ENCODE measurements around the gene VPS37B.

DNA sequence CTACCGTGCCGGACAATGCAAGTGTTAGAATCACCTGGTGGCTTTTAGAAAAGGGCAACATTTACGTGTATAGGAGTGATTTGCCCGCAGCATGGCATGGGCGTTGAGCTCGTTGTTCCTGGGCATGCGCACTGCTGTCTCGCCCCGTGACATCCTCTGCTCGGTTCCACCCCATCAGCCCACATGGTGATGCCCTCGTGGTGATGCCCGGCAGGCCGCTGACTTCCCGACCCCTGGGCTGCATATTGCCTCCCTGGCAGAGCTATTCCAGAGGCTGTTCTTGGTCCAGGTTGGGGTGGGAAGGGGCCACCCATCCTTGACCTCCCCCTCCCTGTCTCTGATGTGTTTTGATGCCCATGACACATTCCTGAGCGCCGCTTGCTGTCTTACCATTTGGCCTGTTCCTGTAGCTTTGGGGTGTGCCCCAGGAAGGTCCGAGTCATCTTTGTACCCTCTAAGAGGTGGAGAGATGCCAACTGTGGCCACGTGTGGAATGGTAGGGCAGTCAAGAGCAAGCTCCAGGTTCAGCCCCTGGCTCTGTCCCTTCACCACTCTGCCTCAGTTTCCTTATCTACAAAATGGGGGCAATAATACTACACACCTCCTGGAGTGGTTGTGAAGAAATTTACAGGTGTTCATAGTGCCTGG is 55.9 kb downstream of the VPS37B start:
- TF ChIP-seq ZFP30 (CRISPR knock-in tag; IDR thresholded peaks at IDR 0.05) (no peak), ARNTL (CRISPR knock-in tag; IDR thresholded peaks at IDR 0.05; ENCODE audit: borderline replicate concordance, low read depth) (no peak), TCF4 (CRISPR knock-in tag; IDR thresholded peaks at IDR 0.05; ENCODE audit: borderline replicate concordance) (no peak), RARB (CRISPR knock-in tag; IDR thresholded peaks at IDR 0.05) (no peak), OSR1 (CRISPR knock-in tag; IDR thresholded peaks at IDR 0.05) (no peak), ZFP3 (CRISPR knock-in tag; IDR thresholded peaks at IDR 0.05) (no peak)
- TF ChIP-seq, protein P1, sequence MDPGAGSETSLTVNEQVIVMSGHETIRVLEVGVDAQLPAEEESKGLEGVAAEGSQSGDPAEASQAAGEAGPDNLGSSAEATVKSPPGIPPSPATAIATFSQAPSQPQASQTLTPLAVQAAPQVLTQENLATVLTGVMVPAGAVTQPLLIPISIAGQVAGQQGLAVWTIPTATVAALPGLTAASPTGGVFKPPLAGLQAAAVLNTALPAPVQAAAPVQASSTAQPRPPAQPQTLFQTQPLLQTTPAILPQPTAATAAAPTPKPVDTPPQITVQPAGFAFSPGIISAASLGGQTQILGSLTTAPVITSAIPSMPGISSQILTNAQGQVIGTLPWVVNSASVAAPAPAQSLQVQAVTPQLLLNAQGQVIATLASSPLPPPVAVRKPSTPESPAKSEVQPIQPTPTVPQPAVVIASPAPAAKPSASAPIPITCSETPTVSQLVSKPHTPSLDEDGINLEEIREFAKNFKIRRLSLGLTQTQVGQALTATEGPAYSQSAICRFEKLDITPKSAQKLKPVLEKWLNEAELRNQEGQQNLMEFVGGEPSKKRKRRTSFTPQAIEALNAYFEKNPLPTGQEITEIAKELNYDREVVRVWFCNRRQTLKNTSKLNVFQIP (CRISPR knock-in tag; IDR thresholded peaks at IDR 0.05; ENCODE audit: borderline replicate concordance, low read depth): no peak
- TF ChIP-seq, protein P2, sequence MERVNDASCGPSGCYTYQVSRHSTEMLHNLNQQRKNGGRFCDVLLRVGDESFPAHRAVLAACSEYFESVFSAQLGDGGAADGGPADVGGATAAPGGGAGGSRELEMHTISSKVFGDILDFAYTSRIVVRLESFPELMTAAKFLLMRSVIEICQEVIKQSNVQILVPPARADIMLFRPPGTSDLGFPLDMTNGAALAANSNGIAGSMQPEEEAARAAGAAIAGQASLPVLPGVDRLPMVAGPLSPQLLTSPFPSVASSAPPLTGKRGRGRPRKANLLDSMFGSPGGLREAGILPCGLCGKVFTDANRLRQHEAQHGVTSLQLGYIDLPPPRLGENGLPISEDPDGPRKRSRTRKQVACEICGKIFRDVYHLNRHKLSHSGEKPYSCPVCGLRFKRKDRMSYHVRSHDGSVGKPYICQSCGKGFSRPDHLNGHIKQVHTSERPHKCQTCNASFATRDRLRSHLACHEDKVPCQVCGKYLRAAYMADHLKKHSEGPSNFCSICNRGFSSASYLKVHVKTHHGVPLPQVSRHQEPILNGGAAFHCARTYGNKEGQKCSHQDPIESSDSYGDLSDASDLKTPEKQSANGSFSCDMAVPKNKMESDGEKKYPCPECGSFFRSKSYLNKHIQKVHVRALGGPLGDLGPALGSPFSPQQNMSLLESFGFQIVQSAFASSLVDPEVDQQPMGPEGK (CRISPR knock-in tag; IDR thresholded peaks at IDR 0.05; ENCODE audit: borderline replicate concordance): no peak

All from SK-N-SH treated with all-trans-retinoic acid at 6 μM for 48 hours (cell line).